DND-41 (cell line): ENCODE data around the gene NEGR1.

Experiments used
- CTCF ChIP-seq: IDR thresholded peaks from 2 replicates; pipeline ENCODE4 v1.5.1; 2012; ENCODE audit warnings: borderline replicate concordance, low read length, moderate library complexity, mild to moderate bottlenecking; ENCODE audit not compliant: poor library complexity, severe bottlenecking; ENCODE audit errors: extremely low read depth
- EZH2 ChIP-seq: IDR thresholded peaks from 3 replicates; pipeline ENCODE4 v1.6.1; 2012; ENCODE audit warnings: borderline replicate concordance, low read depth, mild to moderate bottlenecking, moderate library complexity, low read length, inconsistent platforms; ENCODE audit not compliant: severe bottlenecking

DNA sequence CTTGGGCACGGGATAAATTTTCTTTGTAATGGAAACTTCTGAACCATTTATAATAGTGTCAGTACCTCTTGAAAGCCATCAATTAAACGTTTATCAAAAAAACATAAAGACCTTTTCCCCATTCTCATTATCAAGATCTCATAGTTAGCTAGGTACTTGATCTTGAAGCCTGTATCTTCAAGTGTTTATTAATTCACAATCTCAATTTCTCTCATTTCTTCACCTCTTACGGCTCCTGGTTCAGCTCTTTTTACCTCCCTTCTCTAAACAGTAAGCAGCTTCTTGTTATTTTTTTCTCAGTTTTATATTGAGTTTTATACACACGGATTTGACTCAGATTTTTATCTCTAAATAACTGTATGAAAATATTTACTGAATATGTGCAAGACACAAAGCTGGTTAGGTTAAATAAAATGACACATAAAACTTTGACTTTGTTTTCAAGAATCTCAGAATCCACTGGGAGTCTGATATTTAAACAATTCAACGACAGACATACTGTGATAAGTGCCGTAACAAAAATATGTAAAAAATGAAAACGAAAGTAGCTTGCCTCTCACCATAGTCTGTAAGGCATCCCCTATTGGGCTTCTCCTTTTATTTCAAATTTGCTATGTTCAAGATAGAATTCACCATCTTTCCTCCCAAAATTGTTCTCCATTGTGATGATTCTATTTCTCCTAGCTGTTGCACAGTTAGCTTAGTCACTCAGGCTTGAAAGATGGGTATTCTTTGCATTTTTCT, 789.9 kb downstream of the NEGR1 start:
- TF ChIP-seq CTCF (no peak), EZH2 (no peak)
